EL (cell line): ENCODE results near the gene AUH.
"Not testable (repeated sequence)": the region's sequence is repeated elsewhere in the genome, so short reads cannot be mapped to it uniquely, and the experiment has no call there.

Experiments
- DNase-seq: peaks from one replicate; pipeline ENCODE4 v3.0.0-alpha.2; 2016

AUH gene, protein sequence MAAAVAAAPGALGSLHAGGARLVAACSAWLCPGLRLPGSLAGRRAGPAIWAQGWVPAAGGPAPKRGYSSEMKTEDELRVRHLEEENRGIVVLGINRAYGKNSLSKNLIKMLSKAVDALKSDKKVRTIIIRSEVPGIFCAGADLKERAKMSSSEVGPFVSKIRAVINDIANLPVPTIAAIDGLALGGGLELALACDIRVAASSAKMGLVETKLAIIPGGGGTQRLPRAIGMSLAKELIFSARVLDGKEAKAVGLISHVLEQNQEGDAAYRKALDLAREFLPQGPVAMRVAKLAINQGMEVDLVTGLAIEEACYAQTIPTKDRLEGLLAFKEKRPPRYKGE

GRCh38 chr9:91361291-91362050, at the start of gene AUH:
AUH (minus strand) TSS chr9:91361918; CDS start chr9:91361889, 29 bp downstream.
- peak; percentile 81 for DNase-seq

- DNase-seq = peak; percentile 41
Observed at GRCh38 chr9:91411096-91411771, 49.5 kb upstream of the AUH start.

DNA sequence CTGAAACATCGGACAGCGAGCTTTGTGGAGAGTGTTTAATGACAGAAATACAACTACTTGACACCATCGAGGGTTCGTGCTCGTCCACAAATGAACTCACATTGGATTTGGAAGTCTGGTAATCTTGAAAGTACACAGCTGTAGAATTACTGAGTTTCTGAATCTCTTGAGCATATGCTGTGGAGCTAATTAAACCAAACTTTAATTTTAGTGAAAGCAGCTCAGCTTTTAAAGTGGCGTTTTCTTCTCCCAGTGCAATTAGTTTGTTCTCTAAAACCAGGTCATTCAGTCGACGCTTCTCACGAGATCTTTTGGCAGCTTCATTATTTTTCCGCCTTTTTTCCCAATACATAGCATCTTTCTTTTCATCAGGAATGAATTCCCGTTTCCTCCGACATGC, 48.4 kb upstream of the AUH start:
- no peak for DNase-seq

- DNase-seq = peak; percentile 38
Observed at GRCh38 chr9:91408475-91408874, 46.8 kb upstream of the AUH start.

- peak; percentile 54 for DNase-seq
Observed at GRCh38 chr9:91407580-91408318, 46.0 kb upstream of the AUH start.

GRCh38 chr9:91405343-91406077, 43.8 kb upstream of the AUH start:
- no peak for DNase-seq

DNA sequence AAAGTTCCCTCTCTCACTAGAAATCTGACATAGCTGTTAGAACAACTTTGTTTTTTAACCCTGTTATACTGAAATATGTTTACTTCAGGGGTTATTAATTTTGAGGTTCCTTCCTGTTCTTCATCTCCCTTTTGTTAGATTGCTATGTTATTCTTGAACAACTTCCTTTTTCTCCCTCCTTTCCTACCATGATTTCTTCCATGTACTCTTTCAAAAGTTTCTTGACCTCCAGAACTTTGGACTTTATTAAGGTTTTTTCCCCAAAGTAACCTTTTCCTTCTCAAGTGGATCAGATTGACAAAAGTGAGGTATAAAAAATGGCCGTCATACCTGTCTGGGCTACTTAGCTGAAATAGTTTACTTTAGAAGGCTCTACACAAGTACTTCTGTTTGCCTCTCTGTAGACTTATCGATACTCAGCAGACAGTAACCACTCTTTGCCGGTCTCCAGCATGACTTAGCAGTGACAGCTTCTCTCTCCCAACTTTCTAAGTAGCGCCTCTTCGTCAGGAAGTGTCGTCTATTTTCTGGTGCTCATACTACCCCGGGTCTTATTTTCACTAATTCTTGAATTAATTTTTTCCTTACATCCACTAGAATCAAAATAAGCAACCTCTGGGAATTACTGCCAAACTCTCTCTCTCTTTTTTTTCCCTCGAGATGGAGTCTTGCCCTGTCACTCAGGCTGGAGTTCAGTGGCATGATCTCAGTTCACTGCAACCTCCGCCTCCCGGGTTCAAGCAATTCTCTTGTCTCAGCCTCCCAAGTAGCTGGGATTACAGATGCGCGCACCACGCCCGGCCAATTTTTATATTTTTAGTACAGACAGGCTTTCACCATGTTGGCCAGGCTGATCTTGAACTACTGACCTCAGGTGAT, 42.2 kb upstream of the AUH start:
- no peak for DNase-seq

- DNase-seq = no peak
Observed at GRCh38 chr9:91398926-91399325, 37.2 kb upstream of the AUH start.

DNA sequence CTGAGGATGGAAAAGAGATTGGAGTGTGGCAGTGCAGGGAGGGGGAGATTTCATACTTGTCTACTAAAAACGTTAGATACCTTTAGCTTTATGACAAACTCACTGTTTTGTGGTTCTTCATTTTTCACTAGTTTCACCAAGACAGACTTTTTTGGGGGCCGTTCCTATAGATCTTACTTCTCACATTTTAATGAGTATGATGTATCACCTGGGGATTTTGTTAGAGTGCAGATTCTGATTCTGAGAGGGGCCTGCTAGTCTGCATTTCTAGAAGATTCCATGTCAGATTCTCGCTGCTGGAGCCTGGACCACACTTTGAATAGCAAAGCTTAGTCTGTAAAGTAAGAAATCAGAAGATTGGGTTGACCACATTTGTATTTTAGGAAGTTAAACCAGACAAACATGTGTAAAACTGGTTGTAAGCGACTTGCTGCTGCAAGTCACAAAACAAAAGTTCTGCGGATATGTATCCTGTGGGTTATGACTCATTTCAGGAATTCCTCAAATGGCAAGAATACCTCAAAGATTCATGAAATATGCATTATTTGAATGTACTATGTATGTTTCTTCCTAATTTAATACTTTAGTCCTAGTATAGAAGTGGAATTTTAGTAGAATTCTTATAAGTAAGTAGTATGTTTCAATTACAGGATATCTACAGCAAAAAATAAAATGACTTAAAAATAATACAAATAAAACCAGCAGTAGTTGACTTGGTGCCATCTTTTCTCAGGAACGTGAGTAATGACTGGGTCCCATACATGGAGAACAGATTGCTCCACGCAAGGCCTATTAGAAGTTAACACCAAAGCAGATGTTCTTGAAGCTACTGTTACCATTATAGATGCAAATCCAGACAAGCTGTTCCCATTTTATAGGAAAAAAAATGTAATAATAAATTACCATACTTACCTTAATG, 34.1 kb upstream of the AUH start:
- peak; percentile 88 for DNase-seq

DNA sequence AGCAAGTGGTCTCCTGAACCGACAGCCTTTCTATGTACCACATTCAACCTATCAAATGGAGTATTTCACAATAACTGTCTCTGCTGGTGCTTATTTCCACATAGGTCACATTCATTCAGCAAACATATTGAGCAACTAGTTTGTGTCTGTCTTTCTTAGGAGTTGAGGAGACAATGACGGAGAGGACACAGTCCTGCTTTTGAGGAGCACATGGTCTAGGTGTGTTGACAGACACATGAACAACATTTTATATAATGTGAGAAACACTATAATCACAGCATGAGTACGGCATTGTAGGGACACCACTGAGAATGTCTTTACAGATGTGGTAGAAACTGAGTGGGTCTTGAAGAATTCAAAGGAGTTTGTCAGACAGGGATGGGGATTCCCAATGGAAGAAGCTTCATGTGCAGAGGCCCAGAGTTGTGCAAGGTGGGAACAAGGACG, 33.4 kb upstream of the AUH start:
- DNase-seq = peak; percentile 50

DNA sequence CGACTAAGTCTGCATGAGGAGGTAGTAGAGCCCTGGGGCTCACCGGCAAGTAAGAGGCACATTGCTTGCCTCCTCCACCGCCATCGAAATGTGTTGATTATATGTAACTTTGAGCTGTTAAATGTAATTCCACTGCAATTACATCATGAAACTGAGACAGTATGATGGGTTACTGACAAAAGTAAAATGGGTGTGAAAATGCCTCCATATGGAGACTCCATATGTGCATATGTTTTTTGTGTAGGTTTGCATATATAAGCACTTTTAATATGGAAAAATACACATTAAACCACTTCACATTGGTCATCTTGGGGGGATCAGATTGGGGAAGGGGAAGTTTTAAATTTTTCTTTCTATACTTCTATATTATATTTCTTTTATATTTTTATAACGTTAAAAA, 32.1 kb upstream of the AUH start:
- no peak for DNase-seq

- no peak for DNase-seq
Observed at GRCh38 chr9:91392435-91392834, 30.7 kb upstream of the AUH start.

DNA sequence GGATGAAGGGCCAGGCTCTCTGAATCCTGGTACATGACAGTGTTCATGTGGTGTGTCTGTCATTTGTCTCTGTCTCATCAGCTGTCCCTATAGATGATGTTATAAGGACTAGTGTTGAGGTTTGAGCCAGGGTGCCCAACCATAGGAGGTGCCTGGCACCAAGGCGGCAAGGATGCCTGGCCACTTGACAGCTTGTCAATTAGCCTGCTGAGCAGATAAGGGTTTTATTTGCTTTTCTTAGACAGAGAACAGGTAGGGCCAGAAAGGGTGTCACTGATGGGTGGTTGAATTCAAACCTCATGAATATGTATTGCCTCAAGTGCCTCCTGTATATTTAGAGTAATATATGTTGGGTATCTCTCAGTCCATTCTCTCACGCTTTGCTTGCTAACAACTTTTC, 30.1 kb upstream of the AUH start:
- DNase-seq = no peak

GRCh38 chr9:91391412-91391811, 29.7 kb upstream of the AUH start:
- DNase-seq = no peak

DNA sequence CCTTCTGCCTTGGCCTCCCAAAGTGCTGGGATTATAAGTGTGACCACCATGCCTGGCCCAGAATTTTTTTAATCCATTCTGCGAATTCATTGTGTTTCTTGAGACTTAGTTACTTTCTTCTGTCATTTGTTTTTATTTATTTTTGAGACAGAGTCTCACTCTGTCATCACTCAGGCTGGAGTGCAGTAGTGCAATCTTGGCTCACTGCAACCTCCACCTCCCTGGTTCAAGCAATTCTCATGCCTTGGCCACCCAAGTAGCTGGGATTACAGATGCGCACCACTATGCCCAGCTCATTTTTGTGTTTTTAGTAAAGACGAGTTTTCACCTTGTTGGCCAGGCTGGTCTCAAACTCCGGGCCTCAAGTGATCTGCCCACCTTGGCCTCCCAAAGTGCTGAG, 28.0 kb upstream of the AUH start:
- not testable (repeated sequence) for DNase-seq

DNA sequence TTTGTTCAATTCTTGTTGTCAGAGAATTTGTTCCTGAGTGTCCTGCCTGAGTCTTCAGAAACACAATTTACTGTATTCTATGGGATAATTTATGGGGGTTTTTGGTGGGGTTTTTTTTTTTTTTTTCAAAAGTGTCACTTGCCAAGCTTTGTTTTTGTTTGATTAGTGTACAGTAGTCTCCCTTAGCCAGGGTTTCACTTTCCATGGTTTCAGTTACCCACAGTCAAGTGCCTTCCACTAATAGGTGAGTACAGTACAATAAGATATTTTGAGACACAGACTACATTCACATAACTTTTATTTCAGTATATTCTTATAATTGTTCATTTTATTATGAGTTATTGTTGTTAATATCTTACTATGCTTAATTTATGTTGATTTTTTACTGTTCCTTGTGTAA, 25.0 kb upstream of the AUH start:
- no peak for DNase-seq

GRCh38 chr9:91384954-91385353, 23.2 kb upstream of the AUH start:
- no peak for DNase-seq

- DNase-seq = no peak
Observed at GRCh38 chr9:91383577-91383976, 21.9 kb upstream of the AUH start.

DNA sequence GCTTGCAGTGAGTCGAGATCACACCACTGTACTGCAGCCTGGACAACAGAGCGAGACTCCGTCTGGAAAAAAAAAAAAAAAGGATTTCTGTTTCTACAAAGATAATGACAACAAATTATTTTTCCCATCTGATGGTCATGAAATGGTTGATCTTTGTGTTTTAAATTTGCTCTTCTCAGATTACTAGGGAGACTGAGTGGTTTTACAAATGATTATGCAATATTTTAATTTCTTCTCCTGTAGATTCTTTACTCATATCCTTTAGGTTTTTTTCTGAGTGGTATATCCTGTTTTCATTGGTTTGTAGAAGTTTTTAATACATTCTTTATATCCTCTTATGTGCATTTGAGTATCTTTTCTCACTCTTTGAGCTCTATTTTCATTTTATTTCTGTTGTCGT, 20.6 kb upstream of the AUH start:
- no peak for DNase-seq

DNA sequence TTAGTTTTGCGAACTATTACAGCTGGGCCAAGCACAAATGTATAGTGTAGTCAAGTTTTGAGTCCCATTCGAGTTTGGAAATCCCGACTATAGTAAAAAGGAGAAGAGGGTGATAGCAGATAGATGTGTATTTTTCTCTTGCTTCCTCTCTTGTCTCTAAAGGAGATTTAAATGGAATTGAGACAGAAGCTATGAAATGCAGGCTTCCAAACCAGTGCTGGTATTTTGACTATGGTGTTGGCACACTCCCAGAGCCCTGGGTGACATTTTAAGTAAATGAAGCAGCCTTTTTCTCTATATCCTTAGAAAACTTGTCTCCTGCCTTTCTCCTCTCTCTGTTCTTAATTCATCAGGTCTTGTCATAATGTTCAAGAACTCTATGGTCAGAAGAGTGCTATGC, 17.7 kb upstream of the AUH start:
- DNase-seq = no peak
